A673 (cell line): ENCODE results near the gene XYLB. TPM values are rescaled to one million over a fixed set of nuclear protein-coding genes. Genes with fewer than 3 reads are reported as not detected.
"Not testable (repeated sequence)": the region's sequence is repeated elsewhere in the genome, so short reads cannot be mapped to it uniquely, and the experiment has no call there.

Experiments used
- BruUV-seq: library from RNA; stranded (reverse); fragments of 400-500 nt; replicated peaks from 2 replicates; lab custom pipeline; 2021; lab: Mats Ljungman, UMichigan
- CTCF ChIA-PET: fragments of 300-600 bp; sonication (Branson Sonifier 250); formaldehyde crosslinking; loops from one replicate; lab custom pipeline; 2022; ENCODE audit warnings: antibody characterized with exemption; lab: Charles Lee
- POLR2A ChIA-PET: fragments of 300-600 bp; sonication (Branson Sonifier 250); formaldehyde crosslinking; loops from one replicate; lab custom pipeline; 2022; ENCODE audit warnings: antibody characterized with exemption; ENCODE audit not compliant: low non-redundant PET; lab: Charles Lee
- DNase-seq: peaks from one replicate; pipeline ENCODE4 v3.0.0-alpha.2; 2015; ENCODE audit warnings: low spot score
- H3K27ac ChIP-seq: fragments of 200-600 bp; sonication (generic); 2 replicates; pipeline ENCODE4 v1.5.1; 2016; ENCODE audit warnings: mixed run types, low read depth, mild to moderate bottlenecking, mixed read lengths, antibody characterized with exemption, low read length; ENCODE audit not compliant: poor library complexity, severe bottlenecking
- H3K27me3 ChIP-seq: fragments of 200-600 bp; sonication (generic); replicated peaks from 2 replicates; pipeline ENCODE4 v1.6.1; 2017; ENCODE audit warnings: mixed run types, low read depth, mild to moderate bottlenecking, mixed read lengths, antibody characterized with exemption, low read length; ENCODE audit not compliant: insufficient read depth, poor library complexity
- H3K36me3 ChIP-seq: fragments of 200-600 bp; sonication (generic); 2 replicates; pipeline ENCODE4 v1.6.1; 2016; ENCODE audit warnings: mixed run types, mild to moderate bottlenecking, mixed read lengths, antibody characterized with exemption, low read length; ENCODE audit not compliant: insufficient read depth, poor library complexity, severe bottlenecking
- H3K4me1 ChIP-seq: fragments of 200-600 bp; sonication (generic); 2 replicates; pipeline ENCODE4 v1.6.1; 2017; ENCODE audit warnings: mixed run types, mild to moderate bottlenecking, mixed read lengths, antibody characterized with exemption, low read length; ENCODE audit not compliant: insufficient read depth, poor library complexity, severe bottlenecking
- H3K4me3 ChIP-seq: fragments of 200-600 bp; sonication (generic); 2 replicates; pipeline ENCODE4 v1.5.1; 2016; ENCODE audit warnings: low read depth, mixed run types, mild to moderate bottlenecking, mixed read lengths, low read length; ENCODE audit not compliant: poor library complexity, severe bottlenecking
- H3K9me3 ChIP-seq: fragments of 200-600 bp; sonication (generic); 2 replicates; pipeline ENCODE4 v1.6.1; 2016; ENCODE audit warnings: mixed run types, low read depth, mild to moderate bottlenecking, mixed read lengths, antibody characterized with exemption, low read length; ENCODE audit not compliant: poor library complexity, severe bottlenecking
- EZH2 ChIP-seq: fragments of 200-600 bp; sonication (generic); IDR thresholded peaks from 2 replicates; pipeline ENCODE4 v1.6.1; 2017; ENCODE audit warnings: borderline replicate concordance, low read depth, mild to moderate bottlenecking, mixed read lengths, antibody characterized with exemption, low read length; ENCODE audit not compliant: poor library complexity, severe bottlenecking
- intact Hi-C: fragments of 100-400 bp; cut with micrococcal nuclease; formaldehyde crosslinking; loops from one replicate; pipeline ENCODE4 v1.10.0; 2022; ENCODE audit not compliant: unreplicated experiment
- total RNA-seq: library from RNA; stranded (reverse); gene quantifications from 2 replicates; pipeline ENCODE4 v1.2.3, GENCODE V29; 2021
- TF ChIP-seq, protein P1 (sequence below): fragments of 300-800, 200-600 bp; sonication (generic); conservative IDR thresholded peaks from 2 replicates; pipeline ENCODE4 v1.5.1; 2017; ENCODE audit warnings: low read depth, mild to moderate bottlenecking, antibody characterized with exemption, low read length, moderate library complexity, mixed read lengths

Gene XYLB
- total RNA-seq, 1 experiment from 2014 or later: 3.6 TPM

DNA sequence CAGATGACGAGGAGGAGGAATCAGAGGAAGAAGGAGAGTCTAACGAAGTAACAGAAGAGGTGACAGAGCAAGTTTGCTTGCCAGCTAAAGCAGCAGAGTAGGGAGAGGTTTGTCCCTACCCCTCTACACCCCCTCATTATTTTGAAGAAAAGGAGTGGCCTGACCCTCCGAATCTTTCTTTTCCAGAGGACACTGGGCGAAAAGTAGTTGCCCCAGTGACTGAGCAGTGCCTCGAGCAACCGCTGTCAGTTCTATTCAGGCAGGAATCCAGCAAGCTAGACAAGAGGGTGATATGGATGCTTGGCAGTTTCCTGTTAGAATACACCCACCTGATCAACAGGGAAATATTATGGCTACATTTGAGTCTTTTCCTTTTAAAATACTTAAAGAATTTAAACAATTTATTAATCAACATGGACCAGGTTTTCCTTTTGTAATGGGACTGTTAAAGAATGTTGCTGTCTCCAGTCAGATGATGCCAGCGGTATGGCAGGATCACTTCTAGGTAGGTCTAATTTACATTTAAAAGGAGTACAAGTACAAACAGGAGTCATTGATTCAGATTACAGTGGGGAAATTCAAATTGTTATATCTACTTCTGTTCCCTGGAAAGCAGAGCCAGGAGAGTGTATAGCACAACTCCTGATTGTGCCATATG is 75.2 kb downstream of the XYLB start:
- Histone ChIP-seq H3K27ac (no peak overlapping the region), H3K36me3 (no peaks in the 10 kb centered on the region), H3K27me3 (no peaks in the 10 kb centered on the region), H3K9me3 (no peaks in the 10 kb centered on the region), H3K4me1 (no peaks in the 10 kb centered on the region), H3K4me3 (no peak overlapping the region)
- no TSS peak for BruUV-seq
- intact Hi-C loops: no loop called here
- POLR2A ChIA-PET: no interaction called here
- CTCF ChIA-PET: no interaction called here
- DNase-seq: no peak
- no peak for TF ChIP-seq EZH2
- TF ChIP-seq, protein P1, sequence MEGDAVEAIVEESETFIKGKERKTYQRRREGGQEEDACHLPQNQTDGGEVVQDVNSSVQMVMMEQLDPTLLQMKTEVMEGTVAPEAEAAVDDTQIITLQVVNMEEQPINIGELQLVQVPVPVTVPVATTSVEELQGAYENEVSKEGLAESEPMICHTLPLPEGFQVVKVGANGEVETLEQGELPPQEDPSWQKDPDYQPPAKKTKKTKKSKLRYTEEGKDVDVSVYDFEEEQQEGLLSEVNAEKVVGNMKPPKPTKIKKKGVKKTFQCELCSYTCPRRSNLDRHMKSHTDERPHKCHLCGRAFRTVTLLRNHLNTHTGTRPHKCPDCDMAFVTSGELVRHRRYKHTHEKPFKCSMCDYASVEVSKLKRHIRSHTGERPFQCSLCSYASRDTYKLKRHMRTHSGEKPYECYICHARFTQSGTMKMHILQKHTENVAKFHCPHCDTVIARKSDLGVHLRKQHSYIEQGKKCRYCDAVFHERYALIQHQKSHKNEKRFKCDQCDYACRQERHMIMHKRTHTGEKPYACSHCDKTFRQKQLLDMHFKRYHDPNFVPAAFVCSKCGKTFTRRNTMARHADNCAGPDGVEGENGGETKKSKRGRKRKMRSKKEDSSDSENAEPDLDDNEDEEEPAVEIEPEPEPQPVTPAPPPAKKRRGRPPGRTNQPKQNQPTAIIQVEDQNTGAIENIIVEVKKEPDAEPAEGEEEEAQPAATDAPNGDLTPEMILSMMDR: no peak

DNA sequence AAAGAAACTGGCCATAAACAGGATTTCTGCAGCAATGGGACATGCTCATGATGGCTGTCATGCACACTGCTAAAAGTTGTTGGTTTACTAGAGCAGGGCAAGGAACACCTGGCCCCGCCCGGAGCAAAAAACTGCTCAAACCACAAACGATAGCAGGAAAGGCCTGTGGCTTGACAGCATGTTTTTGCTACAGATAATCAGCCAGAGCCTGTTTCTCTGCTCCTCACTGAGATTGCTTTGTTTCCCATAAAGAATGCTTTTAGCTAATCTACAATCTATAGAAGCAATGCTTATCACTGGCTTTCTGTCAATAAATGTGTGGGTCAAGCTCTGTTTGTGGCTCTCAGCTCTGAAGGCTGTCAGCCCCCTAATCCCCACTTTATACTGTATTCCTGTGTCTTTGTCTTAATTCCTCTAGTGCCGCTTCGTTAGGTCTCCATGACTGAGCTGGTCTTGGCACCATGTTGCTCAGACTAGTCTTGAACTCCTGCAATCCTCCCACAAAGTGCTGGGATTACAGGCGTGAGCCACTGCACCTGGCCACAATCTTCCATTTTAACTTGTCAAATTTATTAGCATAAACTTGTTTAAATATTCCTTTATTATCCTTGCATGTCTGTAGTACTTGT is 80.3 kb downstream of the XYLB start:
- H3K36me3 ChIP-seq, H3K27ac ChIP-seq, H3K9me3 ChIP-seq, H3K4me3 ChIP-seq, BruUV-seq, CTCF ChIA-PET, H3K4me1 ChIP-seq, POLR2A ChIA-PET, DNase-seq, intact Hi-C loops, H3K27me3 ChIP-seq: not testable (repeated sequence)

DNA sequence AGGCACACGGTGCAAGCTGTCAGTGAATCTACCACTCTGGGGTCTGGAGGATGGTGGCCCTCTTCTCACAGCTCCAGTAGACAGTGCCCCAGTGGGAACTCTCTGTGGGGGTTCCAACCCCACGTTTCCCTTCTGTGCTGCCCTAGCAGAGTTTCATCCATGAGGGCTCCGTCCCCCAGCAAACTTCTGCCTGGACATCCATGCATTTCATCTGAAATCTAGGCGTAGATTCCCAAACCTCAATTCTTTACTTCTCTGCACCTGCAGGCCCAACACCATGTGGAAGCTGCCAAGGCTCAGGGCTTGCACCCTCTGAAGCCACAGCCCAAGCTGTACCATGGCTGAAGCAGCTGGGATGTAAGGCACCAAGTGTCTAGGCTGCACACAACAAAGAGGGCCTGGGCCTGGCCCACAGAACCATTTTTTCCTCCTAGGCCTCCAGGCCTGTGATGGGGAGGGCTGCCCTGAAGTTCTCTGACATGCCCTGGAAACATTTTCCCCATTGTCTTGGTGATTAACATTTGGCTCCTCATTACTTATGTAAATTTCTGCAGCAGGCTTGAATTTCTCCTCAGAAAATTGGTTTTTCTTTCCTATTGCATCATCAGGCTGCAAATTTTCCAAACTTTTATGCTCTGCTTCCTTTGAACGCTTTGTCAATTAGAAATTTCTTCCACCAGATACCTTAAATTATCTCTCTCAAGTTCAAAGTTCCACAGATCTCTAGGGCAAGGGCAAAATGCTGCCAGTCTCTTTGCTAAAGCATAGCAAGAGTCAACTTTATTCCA is 86.5 kb downstream of the XYLB start:
- H3K4me1 ChIP-seq, H3K9me3 ChIP-seq, H3K27me3 ChIP-seq, POLR2A ChIA-PET, CTCF ChIA-PET, H3K27ac ChIP-seq, H3K4me3 ChIP-seq, intact Hi-C loops, H3K36me3 ChIP-seq, BruUV-seq, DNase-seq: not testable (repeated sequence)

DNA sequence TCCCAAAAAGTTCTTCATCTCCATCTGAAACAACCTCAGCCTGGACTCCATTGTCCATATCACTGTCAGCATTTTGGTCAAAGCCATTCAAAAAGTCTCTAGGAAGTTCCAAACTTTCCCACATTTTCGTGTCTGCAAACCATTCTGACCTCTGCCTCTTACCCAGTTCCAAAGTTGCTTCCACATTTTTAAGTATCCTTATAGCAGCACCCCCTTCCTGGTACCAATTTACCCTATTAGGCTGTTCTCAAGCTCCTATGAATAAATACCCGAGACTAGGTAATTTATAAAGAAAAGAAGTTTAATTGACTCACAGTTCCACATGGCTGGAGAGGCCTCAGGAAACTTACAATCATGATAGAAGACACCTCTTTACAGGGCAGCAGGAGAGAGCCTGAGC is 87.1 kb downstream of the XYLB start:
- H3K4me1 ChIP-seq, H3K27me3 ChIP-seq, BruUV-seq, H3K36me3 ChIP-seq, DNase-seq, H3K27ac ChIP-seq, H3K4me3 ChIP-seq, intact Hi-C loops, POLR2A ChIA-PET, CTCF ChIA-PET, H3K9me3 ChIP-seq: not testable (repeated sequence)

DNA sequence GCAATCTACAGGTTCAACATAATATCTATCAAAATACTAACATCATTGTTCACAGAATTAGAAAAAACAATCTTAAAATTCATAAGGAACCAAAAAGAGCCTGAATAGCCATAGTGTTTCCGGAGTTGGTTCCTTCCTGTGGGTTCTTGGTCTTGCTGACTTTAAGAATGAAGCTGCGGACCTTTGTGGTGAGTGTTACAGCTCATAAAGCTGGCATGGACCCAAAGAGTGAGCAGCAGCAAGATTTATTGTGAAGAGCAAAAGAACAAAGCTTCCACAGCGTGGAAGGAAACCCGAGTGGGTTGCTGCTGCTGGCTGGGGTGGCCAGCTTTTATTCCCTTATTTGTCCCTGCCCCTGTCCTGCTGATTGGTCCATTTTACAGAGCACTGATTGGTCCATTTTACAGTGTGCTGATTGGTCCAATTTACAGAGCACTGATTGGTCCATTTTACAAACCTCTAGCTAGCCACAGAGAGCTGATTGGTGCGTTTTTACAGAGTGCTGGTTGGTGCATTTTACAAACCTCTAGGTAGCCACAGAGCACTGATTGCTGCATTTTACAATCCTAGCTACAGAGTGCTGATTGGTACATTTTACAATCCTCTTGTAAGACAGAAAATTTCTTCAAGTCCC is 92.0 kb downstream of the XYLB start:
- CTCF ChIA-PET, intact Hi-C loops, H3K27ac ChIP-seq, H3K36me3 ChIP-seq, DNase-seq, H3K4me3 ChIP-seq, BruUV-seq, H3K4me1 ChIP-seq, H3K9me3 ChIP-seq, H3K27me3 ChIP-seq, POLR2A ChIA-PET: not testable (repeated sequence)

DNA sequence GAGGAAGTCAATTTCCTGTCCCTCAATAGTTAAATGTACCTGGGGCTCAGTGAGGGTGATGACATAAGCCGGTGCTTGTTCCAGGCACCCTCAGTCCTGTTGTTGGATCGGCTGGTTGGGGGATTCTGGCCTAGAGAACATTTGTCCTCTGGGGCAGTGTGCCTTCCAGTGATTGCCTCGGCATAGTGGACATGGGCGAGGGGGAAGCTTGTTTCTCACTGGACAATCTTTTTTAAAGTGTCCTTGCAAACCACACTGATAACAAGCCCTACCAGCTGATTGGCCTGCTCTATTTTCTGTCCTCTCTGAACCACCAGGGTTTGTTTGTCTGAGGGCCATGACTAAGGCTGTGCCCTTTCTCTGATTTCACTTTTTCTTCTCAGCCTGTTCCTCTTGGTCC is 96.6 kb downstream of the XYLB start:
- H3K4me3 ChIP-seq, BruUV-seq, H3K4me1 ChIP-seq, POLR2A ChIA-PET, CTCF ChIA-PET, intact Hi-C loops, H3K27ac ChIP-seq, H3K27me3 ChIP-seq, H3K9me3 ChIP-seq, H3K36me3 ChIP-seq, DNase-seq: not testable (repeated sequence)
